Epithelial cell of proximal tubule (primary cell): ENCODE data around the gene BRD8. TPM values are rescaled to one million over a fixed set of nuclear protein-coding genes. Genes with fewer than 3 reads are reported as not detected.
"Not testable (repeated sequence)": the region's sequence is repeated elsewhere in the genome, so short reads cannot be mapped to it uniquely, and the experiment has no call there.

ENCODE experiments used
- DNase-seq: peaks from one replicate; pipeline ENCODE4 v3.0.0-alpha.2; 2011; ENCODE audit warnings: low read depth
- H3K4me3 ChIP-seq: 2 replicates; pipeline ENCODE4 v1.5.1; 2011; ENCODE audit warnings: low read depth, mild to moderate bottlenecking, low read length
- total RNA-seq: library from RNA; depleted of rRNA; stranded (reverse); fragments of >200 nt; gene quantifications from 2 replicates; pipeline ENCODE4 v1.2.3, GENCODE V29; 2015
- TF ChIP-seq, protein P1 (sequence below): conservative IDR thresholded peaks from 2 replicates; pipeline ENCODE4 v1.5.1; 2012; ENCODE audit warnings: low read depth, mild to moderate bottlenecking, low read length

Gene BRD8
- total RNA-seq, 1 donor from 2014 or later: 27.9 TPM

DNA sequence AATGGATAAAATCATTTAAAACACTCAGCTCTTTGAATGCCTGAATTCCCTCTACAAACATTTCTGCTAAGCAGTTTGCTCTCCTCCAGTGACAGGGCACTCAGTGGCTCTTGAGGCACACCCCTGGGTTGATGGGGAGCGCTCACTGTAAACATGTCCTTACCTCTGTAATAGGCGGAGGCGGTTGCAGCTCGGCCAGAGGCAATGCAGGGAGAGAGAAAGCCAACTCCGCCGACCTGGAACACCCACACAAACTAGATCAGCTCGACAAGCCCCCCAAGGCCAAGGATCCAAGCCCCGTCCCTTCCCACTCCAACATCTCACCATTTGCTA is 34.4 kb upstream of the BRD8 start:
- no peak for DNase-seq
- H3K4me3 ChIP-seq: peak overlapping the region; percentile 95
- TF ChIP-seq, protein P1, sequence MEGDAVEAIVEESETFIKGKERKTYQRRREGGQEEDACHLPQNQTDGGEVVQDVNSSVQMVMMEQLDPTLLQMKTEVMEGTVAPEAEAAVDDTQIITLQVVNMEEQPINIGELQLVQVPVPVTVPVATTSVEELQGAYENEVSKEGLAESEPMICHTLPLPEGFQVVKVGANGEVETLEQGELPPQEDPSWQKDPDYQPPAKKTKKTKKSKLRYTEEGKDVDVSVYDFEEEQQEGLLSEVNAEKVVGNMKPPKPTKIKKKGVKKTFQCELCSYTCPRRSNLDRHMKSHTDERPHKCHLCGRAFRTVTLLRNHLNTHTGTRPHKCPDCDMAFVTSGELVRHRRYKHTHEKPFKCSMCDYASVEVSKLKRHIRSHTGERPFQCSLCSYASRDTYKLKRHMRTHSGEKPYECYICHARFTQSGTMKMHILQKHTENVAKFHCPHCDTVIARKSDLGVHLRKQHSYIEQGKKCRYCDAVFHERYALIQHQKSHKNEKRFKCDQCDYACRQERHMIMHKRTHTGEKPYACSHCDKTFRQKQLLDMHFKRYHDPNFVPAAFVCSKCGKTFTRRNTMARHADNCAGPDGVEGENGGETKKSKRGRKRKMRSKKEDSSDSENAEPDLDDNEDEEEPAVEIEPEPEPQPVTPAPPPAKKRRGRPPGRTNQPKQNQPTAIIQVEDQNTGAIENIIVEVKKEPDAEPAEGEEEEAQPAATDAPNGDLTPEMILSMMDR: no peak

DNA sequence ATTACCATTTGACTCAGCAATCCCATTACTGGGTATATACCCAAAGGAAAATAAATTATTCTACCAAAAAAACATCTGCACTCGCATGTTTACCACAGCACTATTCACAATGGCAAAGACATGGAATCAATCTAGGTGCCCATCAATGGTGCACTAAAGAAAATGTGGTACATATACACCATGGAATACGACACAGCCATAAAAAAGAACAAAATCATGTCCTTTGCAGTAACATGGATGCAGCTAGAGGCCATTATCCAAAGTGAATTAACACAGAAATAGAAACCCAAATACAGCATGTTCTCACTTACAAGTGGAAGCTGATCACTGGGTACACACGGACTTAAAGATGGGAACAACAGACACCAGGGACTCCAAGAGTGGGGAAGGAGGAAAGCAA is 32.6 kb upstream of the BRD8 start:
- no peak for DNase-seq
- TF ChIP-seq, protein P1: no peak
- H3K4me3 ChIP-seq: no peak overlapping the region

DNA sequence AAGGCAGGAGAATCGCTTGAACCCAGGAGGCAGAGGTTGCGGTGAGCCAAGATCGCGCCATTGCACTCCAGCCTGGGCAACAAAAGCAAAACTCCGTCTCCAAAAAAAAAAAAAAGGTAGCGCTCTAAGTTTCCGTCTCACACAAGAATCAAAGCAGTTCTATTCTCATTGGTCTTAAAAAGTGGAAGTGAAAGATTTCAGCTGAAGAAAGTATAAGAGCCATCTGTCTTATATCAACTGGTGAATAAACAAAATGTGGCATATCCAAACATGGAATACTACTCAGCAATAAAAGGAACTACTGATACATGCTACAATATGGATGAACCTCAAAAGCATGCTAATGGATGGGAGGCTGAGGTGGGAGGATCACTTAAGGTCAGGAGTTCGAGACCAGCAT is 15.4 kb upstream of the BRD8 start:
- not testable (repeated sequence) for H3K4me3 ChIP-seq

DNA sequence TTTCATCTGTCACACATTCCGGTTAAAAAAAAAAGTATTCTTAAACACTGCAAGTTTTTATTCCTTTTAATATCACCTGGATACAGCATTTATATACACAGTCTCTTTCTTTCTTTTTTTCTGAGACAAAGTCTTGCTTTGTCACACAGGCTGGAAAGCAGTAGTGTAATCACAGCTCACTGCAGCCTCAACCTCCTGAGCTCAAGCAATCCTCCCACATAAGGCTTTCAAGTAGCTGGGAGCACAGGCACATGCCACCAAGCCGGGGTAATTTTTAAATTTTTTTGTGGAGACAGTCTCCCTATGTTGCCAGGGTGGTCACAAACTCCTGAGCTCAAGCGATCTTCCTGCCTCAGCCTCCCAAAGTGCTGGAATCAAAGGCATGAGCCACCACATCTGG is 14.4 kb upstream of the BRD8 start:
- TF ChIP-seq, protein P1: no peak
- no peak overlapping the region for H3K4me3 ChIP-seq
- no peak for DNase-seq

More for the DNA sequence above, 15.4 kb upstream of the BRD8 start:
- not testable (repeated sequence) for DNase-seq

GRCh38 chr5:138188626-138189025 is 10.2 kb upstream of the BRD8 start:
- no peak for DNase-seq
- TF ChIP-seq, protein P1: no peak
- no peak overlapping the region for H3K4me3 ChIP-seq

- no peak overlapping the region for H3K4me3 ChIP-seq
- no peak for DNase-seq
- TF ChIP-seq, protein P1: no peak
Observed at GRCh38 chr5:138186002-138186447, 7.6 kb upstream of the BRD8 start.

GRCh38 chr5:138182808-138183207 is 4.4 kb upstream of the BRD8 start:
- TF ChIP-seq, protein P1: no peak
- H3K4me3 ChIP-seq: no peak overlapping the region
- no peak for DNase-seq

- H3K4me3 ChIP-seq: no peak overlapping the region
- TF ChIP-seq, protein P1: no peak
- no peak for DNase-seq
Observed at GRCh38 chr5:138180841-138181240, 2.4 kb upstream of the BRD8 start.
